H1 (cell line): ENCODE results near the gene CHMP4B.

Experiments used
- KDM1A ChIP-seq: fragments of 200-600, 300-600 bp; sonication (generic); IDR thresholded peaks from 2 replicates; pipeline ENCODE4 v1.7.1; 2016; ENCODE audit warnings: mild to moderate bottlenecking, low read length, borderline replicate concordance
- MAFK ChIP-seq: IDR thresholded peaks from 2 replicates; pipeline ENCODE4 v1.6.1; 2012; ENCODE audit warnings: low read depth, mild to moderate bottlenecking, improper control_type of control experiment, low read length
- POLR2A ChIP-seq, 2 experiments: IDR thresholded peaks; 1 replicate in 1 of 2; 2 replicates in 1 of 2; pipeline ENCODE4 v1.6.1; 2011; ENCODE audit warnings: low read depth in 2 of 2, low read length in 2 of 2, mild to moderate bottlenecking in 2 of 2; ENCODE audit errors: control extremely low read depth in 1 of 2
- RXRA ChIP-seq: IDR thresholded peaks from 2 replicates; pipeline ENCODE4 v1.6.1; 2011; ENCODE audit warnings: low read depth, mild to moderate bottlenecking, low read length, moderate library complexity; ENCODE audit not compliant: insufficient read depth
- SUZ12 ChIP-seq: fragments of 200-600 bp; sonication (generic); IDR thresholded peaks from 2 replicates; pipeline ENCODE4 v1.6.1; 2012; ENCODE audit warnings: mild to moderate bottlenecking, inconsistent platforms, low read length, moderate library complexity, mixed read lengths
- TEAD4 ChIP-seq: IDR thresholded peaks from 2 replicates; pipeline ENCODE4 v1.6.1; 2012; ENCODE audit warnings: low read depth, low read length, inconsistent platforms, mixed read lengths
- TF ChIP-seq, protein P1 (sequence below), 3 experiments: IDR thresholded peaks; 1 replicate in 2 of 3; 2 replicates in 1 of 3; pipeline versions ENCODE4 v1.5.1 to v1.6.1; 2011; ENCODE audit warnings: low read length in 3 of 3, mild to moderate bottlenecking in 3 of 3, inconsistent platforms in 2 of 3, low read depth in 1 of 3, moderate library complexity in 1 of 3; ENCODE audit not compliant: insufficient read depth in 1 of 3; ENCODE audit errors: control extremely low read depth in 1 of 3

DNA sequence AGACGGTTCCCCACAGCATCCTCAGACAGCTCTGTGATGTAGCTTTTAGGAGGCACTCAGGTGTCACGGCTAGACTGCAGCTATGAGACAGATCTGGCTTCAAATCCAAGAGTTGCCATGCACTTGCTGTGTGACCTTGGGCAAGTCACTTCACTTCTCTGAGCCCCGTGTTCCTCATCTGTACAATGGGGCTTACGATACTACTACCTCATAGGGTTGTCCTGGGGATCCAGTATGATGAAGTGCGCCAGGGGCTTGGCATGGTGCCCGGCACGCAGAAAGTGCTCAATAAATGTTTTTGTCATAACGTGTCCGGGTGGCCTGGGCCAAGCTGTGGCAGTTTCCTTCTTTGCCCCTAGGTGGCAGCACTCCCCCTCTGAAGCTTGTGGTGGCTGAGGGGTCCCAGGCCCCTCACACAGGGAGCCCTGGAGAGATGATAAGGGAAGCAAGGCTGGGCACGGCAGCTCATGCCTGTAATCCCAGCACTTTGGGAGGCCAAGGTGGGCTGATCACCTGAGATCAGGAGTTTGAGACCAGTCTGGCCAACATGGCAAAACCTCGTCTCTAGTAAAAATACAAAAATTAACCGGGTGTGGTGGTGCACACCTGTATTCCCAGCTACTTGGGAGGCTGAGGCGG is 19.1 kb upstream of the CHMP4B start:
- TF ChIP-seq, protein P1, sequence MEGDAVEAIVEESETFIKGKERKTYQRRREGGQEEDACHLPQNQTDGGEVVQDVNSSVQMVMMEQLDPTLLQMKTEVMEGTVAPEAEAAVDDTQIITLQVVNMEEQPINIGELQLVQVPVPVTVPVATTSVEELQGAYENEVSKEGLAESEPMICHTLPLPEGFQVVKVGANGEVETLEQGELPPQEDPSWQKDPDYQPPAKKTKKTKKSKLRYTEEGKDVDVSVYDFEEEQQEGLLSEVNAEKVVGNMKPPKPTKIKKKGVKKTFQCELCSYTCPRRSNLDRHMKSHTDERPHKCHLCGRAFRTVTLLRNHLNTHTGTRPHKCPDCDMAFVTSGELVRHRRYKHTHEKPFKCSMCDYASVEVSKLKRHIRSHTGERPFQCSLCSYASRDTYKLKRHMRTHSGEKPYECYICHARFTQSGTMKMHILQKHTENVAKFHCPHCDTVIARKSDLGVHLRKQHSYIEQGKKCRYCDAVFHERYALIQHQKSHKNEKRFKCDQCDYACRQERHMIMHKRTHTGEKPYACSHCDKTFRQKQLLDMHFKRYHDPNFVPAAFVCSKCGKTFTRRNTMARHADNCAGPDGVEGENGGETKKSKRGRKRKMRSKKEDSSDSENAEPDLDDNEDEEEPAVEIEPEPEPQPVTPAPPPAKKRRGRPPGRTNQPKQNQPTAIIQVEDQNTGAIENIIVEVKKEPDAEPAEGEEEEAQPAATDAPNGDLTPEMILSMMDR (IDR thresholded peaks at IDR 0.05; ENCODE audit: control extremely low read depth in 1 of 3, insufficient read depth in 1 of 3, low read depth in 1 of 3, low read length in 3 of 3): peak; percentile 84 to 92 (median 88)
- no peak for TF ChIP-seq MAFK
- TF ChIP-seq TEAD4: no peak
- TF ChIP-seq RXRA: no peak
- no peak for TF ChIP-seq POLR2A (IDR thresholded peaks at IDR 0.05; ENCODE audit: control extremely low read depth in 1 of 2, low read depth in 2 of 2, low read length in 2 of 2)
- TF ChIP-seq SUZ12: no peak
- TF ChIP-seq KDM1A: peak; percentile 80; the same call in 1 of the 2 replicates
